KMS-11 (cell line): ENCODE measurements around the gene PRKAR1B.

Experiments
- H2AFZ ChIP-seq: fragments of 200-600 bp; sonication (generic); 2 replicates; pipeline ENCODE4 v1.6.1; 2016; ENCODE audit warnings: antibody characterized with exemption, mixed run types, low read depth
- H3K27ac ChIP-seq: fragments of 200-600 bp; sonication (generic); 2 replicates; pipeline ENCODE4 v1.6.1; 2016; ENCODE audit warnings: mild to moderate bottlenecking, mixed run types
- H3K27me3 ChIP-seq: fragments of 200-600 bp; sonication (generic); 2 replicates; pipeline ENCODE4 v1.6.1; 2017; ENCODE audit warnings: mild to moderate bottlenecking, low read depth, mixed run types, moderate library complexity; ENCODE audit not compliant: insufficient read depth
- H3K36me3 ChIP-seq: fragments of 200-600 bp; sonication (generic); 2 replicates; pipeline ENCODE4 v1.6.1; 2017; ENCODE audit warnings: mild to moderate bottlenecking, mixed run types; ENCODE audit not compliant: insufficient read depth
- H3K4me1 ChIP-seq: fragments of 200-600 bp; sonication (generic); 2 replicates; pipeline ENCODE4 v1.6.1; 2016; ENCODE audit warnings: mild to moderate bottlenecking, low read depth, mixed run types; ENCODE audit not compliant: poor library complexity, severe bottlenecking
- H3K4me2 ChIP-seq: fragments of 200-600 bp; sonication (generic); 2 replicates; pipeline ENCODE4 v1.7.0; 2016; ENCODE audit warnings: mild to moderate bottlenecking, mixed run types
- H3K4me3 ChIP-seq: fragments of 200-600 bp; sonication (generic); IDR thresholded peaks from 2 replicates; pipeline ENCODE4 v1.6.1; 2017; ENCODE audit warnings: low read depth, low read length, mixed read lengths; ENCODE audit not compliant: insufficient read depth
- H3K79me2 ChIP-seq: fragments of 200-600 bp; sonication (generic); 2 replicates; pipeline ENCODE4 v1.6.1; 2016; ENCODE audit warnings: low read depth, mixed run types; ENCODE audit not compliant: insufficient read depth
- H3K9ac ChIP-seq: fragments of 200-600 bp; sonication (generic); 2 replicates; pipeline ENCODE4 v1.6.1; 2016; ENCODE audit warnings: mild to moderate bottlenecking, mixed run types
- H4K20me1 ChIP-seq: fragments of 200-600 bp; sonication (generic); 2 replicates; pipeline ENCODE4 v1.6.1; 2016; ENCODE audit warnings: mild to moderate bottlenecking, mixed run types; ENCODE audit not compliant: insufficient read depth
- TF ChIP-seq, protein P1 (sequence below): fragments of 200-600 bp; sonication (generic); conservative IDR thresholded peaks from 2 replicates; pipeline ENCODE4 v1.6.1; 2017; ENCODE audit warnings: low read depth, mild to moderate bottlenecking, antibody characterized with exemption, low read length, moderate library complexity, mixed read lengths

The PRKAR1B gene

DNA sequence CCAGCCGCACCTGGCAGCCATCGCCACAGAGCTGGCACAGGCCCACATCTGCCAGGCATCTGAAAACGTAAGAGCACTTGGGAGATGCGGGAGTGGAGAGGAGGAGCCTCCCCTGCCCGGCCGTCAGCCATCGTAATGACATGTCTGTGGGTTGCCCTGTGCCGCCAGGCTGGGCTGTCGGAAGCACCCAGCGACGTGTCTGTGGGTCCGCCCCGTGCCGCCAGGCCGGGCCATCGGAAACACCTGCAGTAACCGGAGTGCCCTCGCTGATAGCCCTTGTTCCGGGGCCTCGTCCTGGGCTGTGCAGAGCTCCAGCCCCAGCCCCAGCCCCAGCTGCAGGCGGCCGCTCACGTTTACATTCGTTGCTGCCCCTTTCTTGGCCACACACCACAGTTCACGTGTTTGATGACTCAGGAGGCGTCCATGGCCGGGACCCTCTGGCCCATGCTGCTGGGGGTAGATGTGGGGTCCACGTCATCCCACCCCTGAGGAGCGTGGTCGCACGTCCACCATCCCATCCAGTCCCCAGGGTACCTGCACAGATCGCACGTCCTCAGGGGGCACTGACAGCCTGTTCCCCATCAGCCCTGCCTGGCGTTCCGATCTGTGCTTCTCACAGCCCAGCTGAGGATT lies 30.0 kb upstream of the PRKAR1B start:
- Histone ChIP-seq H3K4me2 (no peak overlapping the region), H3K4me3 (no peak overlapping the region), H3K9ac (no peak overlapping the region), H3K79me2 (no peaks in the 10 kb centered on the region), H4K20me1 (no peaks in the 10 kb centered on the region), H3K4me1 (no peaks in the 10 kb centered on the region), H3K27ac (no peak overlapping the region), H3K36me3 (peaks cover 6% of the 10 kb centered on the region; the same call in 1 of the 2 replicates), H2AFZ (no peak overlapping the region), H3K27me3 (no peaks in the 10 kb centered on the region)
- TF ChIP-seq, protein P1, sequence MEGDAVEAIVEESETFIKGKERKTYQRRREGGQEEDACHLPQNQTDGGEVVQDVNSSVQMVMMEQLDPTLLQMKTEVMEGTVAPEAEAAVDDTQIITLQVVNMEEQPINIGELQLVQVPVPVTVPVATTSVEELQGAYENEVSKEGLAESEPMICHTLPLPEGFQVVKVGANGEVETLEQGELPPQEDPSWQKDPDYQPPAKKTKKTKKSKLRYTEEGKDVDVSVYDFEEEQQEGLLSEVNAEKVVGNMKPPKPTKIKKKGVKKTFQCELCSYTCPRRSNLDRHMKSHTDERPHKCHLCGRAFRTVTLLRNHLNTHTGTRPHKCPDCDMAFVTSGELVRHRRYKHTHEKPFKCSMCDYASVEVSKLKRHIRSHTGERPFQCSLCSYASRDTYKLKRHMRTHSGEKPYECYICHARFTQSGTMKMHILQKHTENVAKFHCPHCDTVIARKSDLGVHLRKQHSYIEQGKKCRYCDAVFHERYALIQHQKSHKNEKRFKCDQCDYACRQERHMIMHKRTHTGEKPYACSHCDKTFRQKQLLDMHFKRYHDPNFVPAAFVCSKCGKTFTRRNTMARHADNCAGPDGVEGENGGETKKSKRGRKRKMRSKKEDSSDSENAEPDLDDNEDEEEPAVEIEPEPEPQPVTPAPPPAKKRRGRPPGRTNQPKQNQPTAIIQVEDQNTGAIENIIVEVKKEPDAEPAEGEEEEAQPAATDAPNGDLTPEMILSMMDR, result no peak

DNA sequence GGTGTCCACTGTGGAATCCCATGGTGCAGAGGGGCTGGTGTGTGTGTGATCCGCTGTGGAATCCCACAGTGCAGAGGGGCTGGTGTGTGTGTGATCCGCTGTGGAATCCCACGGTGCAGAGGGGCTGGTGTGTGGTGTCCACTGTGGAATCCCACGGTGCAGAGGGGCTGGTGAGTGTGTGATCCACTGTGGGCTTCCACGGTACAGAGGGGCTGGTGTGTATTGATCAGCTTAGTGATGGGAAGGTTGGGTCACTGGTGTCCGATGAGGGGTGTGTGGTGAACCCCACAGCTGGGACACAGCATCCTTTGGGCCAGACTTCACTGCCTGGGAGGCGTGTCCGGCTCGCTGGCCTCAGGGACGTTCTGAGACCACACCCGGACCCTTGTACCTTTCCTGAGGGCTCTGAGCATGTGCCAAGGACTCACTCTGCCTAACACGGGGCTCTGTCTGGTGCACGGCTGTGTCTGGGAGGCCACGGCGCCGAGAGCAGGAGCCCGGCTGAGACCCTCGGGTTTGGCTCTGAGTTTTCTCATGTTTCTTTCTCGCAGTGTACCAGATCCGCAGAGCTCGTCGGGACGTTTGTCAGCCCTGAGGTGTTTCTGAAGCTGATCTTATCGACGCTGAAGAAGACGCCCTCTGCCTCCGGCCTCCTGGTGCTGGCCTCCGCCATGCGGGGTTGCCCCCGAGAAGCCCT lies 29.3 kb upstream of the PRKAR1B start:
- no peaks in the 10 kb centered on the region for H3K79me2 ChIP-seq
- H2AFZ ChIP-seq, result no peak overlapping the region
- H3K4me2 ChIP-seq, result no peak overlapping the region
- H3K9ac ChIP-seq, result no peak overlapping the region
- peaks cover 6% of the 10 kb centered on the region; the same call in 1 of the 2 replicates for H3K36me3 ChIP-seq
- H3K4me1 ChIP-seq, result no peaks in the 10 kb centered on the region
- TF ChIP-seq, protein P1, result no peak
- H3K4me3 ChIP-seq, result no peak overlapping the region
- no peaks in the 10 kb centered on the region for H3K27me3 ChIP-seq
- no peak overlapping the region for H3K27ac ChIP-seq
- no peaks in the 10 kb centered on the region for H4K20me1 ChIP-seq

DNA sequence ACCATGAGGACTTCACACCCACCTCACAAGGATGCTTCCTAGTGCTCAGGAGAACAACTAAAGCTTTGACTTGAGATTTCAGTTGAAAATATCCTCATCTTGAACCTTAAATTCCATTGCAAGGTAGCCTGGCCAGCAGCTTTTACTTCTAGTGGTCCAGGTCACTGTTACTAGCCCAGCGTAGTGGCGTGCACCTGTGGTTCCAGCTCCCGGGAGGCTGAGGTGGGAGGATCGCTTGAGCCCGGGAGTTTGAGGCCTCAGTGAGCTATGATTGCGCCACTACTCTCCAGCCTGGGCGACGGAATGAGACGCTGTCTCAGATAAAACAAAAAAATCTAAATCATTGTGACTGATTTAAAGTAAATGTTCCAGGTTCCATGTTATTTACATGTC lies 28.3 kb upstream of the PRKAR1B start:
- H4K20me1 ChIP-seq, result no peaks in the 10 kb centered on the region
- no peak overlapping the region for H3K4me3 ChIP-seq
- H2AFZ ChIP-seq, result no peak overlapping the region
- TF ChIP-seq, protein P1, result no peak
- no peaks in the 10 kb centered on the region for H3K4me1 ChIP-seq
- H3K27ac ChIP-seq, result no peak overlapping the region
- no peak overlapping the region for H3K9ac ChIP-seq
- H3K36me3 ChIP-seq, result peaks cover 6% of the 10 kb centered on the region; the same call in 1 of the 2 replicates
- H3K27me3 ChIP-seq, result no peaks in the 10 kb centered on the region
- H3K79me2 ChIP-seq, result no peaks in the 10 kb centered on the region
- no peak overlapping the region for H3K4me2 ChIP-seq

DNA sequence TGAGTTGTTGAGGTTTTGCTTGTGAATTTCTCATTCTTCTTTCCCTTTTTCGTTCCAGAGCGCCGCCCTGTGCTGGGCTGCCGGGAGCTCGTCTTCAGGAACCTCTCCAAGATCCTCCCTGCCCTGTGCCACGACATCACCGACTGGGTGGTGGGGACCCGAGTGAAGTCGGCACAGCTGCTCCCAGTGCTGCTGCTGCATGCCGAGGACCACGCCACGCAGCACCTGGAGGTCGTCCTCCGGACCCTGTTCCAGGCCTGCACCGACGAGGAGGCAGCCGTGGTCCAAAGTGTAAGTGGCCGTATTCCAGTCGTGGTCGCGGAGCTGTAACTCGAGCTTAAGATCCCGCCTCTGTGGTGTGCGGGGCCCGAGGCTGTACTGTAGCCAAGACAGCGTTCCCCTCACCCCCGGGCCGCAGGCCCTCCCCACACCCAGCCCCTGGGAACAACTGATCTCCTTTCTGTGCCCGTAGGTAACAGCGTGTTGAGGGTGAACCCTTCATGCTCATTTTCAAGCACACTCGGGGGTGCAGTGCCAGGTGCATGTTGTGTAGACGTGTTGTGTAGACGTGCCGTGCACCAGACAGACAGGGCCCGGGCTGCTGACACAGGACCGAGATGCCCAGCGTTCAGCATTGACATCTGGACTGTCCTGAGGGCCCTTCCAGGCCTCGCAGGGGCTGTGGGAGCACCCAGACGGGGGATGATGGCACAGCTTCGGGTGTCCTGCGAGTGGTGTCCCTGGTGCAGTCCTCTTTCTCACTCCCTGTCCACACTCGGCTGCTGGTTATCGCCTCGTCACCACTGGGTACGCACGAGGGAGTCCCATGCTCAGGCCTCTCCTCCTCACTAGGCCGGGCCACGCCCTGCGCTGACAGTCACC lies 27.7 kb upstream of the PRKAR1B start:
- H3K27ac ChIP-seq, result no peak overlapping the region
- H3K9ac ChIP-seq, result no peak overlapping the region
- H3K79me2 ChIP-seq, result no peaks in the 10 kb centered on the region
- H2AFZ ChIP-seq, result no peak overlapping the region
- H3K4me2 ChIP-seq, result no peak overlapping the region
- H3K4me1 ChIP-seq, result no peaks in the 10 kb centered on the region
- H3K4me3 ChIP-seq, result no peak overlapping the region
- peaks cover 6% of the 10 kb centered on the region; the same call in 1 of the 2 replicates for H3K36me3 ChIP-seq
- no peaks in the 10 kb centered on the region for H3K27me3 ChIP-seq
- H4K20me1 ChIP-seq, result no peaks in the 10 kb centered on the region
- TF ChIP-seq, protein P1, result no peak
